Testis (tissue), 3 donors: Measurements from ENCODE around the gene STAT3. TPM values are rescaled to one million over a fixed set of nuclear protein-coding genes. Genes with fewer than 3 reads are reported as not detected.

Experiments
- DNase-seq: peaks from one replicate; pipeline ENCODE4 v3.0.0-alpha.2; 2019
- H3K27ac ChIP-seq, 2 donors: fragments of 200-600 bp; sonication (generic); one replicate each; pipeline ENCODE4 v1.5.1; 2019
- H3K27me3 ChIP-seq: fragments of 200-600 bp; sonication (generic); one replicate; pipeline ENCODE4 v1.5.1; 2019
- H3K36me3 ChIP-seq: fragments of 200-600 bp; sonication (generic); one replicate; pipeline ENCODE4 v1.5.1; 2017; ENCODE audit warnings: low read depth; ENCODE audit errors: missing control alignments
- H3K4me1 ChIP-seq: fragments of 200-600 bp; sonication (generic); one replicate; pipeline ENCODE4 v1.5.1; 2019
- H3K4me3 ChIP-seq, 2 donors: fragments of 200-600 bp; sonication (generic); one replicate each; pipeline ENCODE4 v1.5.1; 2017 to 2019
- H3K9me3 ChIP-seq: fragments of 200-600 bp; sonication (generic); one replicate; pipeline ENCODE4 v1.5.1; 2017
- POLR2A ChIP-seq: fragments of 450-650 bp; IDR thresholded peaks from one replicate; pipeline ENCODE4 v1.6.1; 2017; ENCODE audit warnings: antibody characterized with exemption, mild to moderate bottlenecking, moderate library complexity
- WGBS, 2 donors: methylation state at CpG; one replicate each; pipeline ENCODE4 v1.1.5; 2018; 5-methylcytosine and 5-hydroxymethylcytosine counted together
- intact Hi-C: fragments of 100-400 bp; cut with DNase I; formaldehyde crosslinking; loops from one replicate; pipeline ENCODE4 v1.15.1; 2023; ENCODE audit warnings: low total_unique reads
- polyA plus RNA-seq: library from polyadenylated mRNA; stranded (reverse); fragments of 350-450 nt; fragmentation: Illumina TruSeq; extraction: RNeasy Lipid Tissue Mini Kit (QIAGEN cat#74804); gene quantifications from one replicate; pipeline ENCODE4 v1.2.3, GENCODE V29; 2014; ENCODE audit warnings: low read depth, low replicate concordance; ENCODE audit not compliant: insufficient read depth
- total RNA-seq, 2 donors: library from RNA; depleted of rRNA; stranded (reverse); fragments of >200 nt; gene quantifications; one replicate each; pipeline ENCODE4 v1.2.3, GENCODE V29; 2016
- TF ChIP-seq, protein P1 (sequence below), 3 experiments: fragments of 450-650 bp in 2 of 3; fragments of 200-600 bp in 1 of 3; sonication (generic) in 1 of 3; IDR thresholded peaks; one replicate each; pipeline ENCODE4 v1.5.1; 2016 to 2019; ENCODE audit warnings: antibody characterized with exemption in 3 of 3, mild to moderate bottlenecking in 2 of 3, moderate library complexity in 1 of 3

Gene STAT3
- total and polyA plus RNA-seq, 3 donors from 2014 or later = 69.5 to 117 (median 107) TPM

DNA sequence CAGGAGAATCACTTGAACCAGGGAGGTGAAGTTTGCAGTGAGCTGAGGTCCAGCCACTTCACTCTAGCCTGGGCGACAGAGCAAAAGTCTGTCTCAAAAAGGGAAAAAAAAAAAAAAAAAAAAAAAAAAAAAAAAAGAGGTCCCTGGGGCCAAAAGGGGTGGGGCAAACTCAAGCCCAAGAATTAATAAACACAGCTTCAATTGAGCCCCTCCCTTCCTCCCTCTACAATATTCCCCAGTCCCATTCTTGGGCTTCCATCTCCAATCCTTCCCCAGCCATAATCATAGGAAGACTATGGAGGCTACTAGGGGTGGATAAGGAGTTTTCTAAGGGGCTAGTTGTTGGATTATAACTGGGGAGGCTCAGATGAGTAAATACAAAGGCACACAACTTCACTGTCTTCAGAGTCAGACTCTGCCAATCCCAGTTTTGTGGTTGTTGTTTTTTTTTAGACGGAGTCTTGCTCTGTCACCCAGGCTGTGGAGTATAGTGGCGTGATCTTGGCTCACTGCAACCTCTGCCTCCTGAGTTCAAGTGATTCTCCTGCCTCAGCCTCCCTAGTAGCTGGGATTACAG is 25.3 kb upstream of the STAT3 start:
- no peak overlapping the region for H3K4me3 ChIP-seq
- H3K9me3 ChIP-seq = no peaks in the 10 kb centered on the region

DNA sequence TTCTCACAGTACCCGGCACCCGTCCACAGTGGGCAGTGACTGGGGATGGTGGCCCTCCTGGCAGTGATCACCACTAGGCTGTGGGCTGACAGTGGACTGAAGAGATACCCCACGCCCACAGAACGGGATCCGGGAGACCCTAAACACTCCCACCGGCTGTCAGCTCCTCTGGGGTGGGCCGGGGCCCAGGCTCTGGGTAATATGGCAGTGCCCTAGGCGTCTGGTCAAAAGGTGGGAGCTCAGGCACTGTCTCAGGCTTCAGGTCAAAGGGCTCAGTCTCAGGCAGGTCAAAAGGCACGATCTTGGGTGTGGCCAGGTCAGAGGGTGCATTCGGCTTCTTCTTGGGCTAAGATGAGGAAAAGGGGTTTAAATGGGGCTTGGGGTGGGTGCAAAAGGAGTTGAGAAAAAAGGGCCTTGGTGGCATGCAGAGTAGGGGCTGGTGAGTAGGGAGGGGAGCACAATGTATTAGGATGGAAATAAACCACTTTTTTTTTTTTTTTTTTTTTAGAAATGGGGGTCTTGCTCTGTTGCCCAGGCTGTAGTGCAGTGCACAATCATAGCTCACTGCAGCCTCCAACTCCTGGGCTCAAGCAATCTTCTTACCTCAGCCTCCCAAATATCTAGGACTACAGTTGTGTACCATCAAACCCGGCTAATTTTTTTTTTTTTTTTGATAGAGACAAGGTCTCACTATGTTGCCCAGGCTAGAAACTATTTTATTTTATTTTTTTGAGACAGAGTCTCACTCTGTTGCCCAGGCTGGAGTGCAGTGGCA is 23.9 kb upstream of the STAT3 start:
- TF ChIP-seq POLR2A = no peak
- TF ChIP-seq, protein P1, sequence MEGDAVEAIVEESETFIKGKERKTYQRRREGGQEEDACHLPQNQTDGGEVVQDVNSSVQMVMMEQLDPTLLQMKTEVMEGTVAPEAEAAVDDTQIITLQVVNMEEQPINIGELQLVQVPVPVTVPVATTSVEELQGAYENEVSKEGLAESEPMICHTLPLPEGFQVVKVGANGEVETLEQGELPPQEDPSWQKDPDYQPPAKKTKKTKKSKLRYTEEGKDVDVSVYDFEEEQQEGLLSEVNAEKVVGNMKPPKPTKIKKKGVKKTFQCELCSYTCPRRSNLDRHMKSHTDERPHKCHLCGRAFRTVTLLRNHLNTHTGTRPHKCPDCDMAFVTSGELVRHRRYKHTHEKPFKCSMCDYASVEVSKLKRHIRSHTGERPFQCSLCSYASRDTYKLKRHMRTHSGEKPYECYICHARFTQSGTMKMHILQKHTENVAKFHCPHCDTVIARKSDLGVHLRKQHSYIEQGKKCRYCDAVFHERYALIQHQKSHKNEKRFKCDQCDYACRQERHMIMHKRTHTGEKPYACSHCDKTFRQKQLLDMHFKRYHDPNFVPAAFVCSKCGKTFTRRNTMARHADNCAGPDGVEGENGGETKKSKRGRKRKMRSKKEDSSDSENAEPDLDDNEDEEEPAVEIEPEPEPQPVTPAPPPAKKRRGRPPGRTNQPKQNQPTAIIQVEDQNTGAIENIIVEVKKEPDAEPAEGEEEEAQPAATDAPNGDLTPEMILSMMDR (IDR thresholded peaks at IDR 0.05) = no peak
- no peaks in the 10 kb centered on the region for H3K9me3 ChIP-seq
- no peaks in the 10 kb centered on the region for H3K36me3 ChIP-seq
- no peak overlapping the region for H3K4me3 ChIP-seq
- H3K27me3 ChIP-seq = no peaks in the 10 kb centered on the region
- DNase-seq = no peak
- peak overlapping the region in 1 of 2 donors; percentile 77 for H3K27ac ChIP-seq
- 79 to 93% methylated on average over 7 to 11 of the region's 11 CpGs for WGBS, 2 donors
- peaks cover 32% of the 10 kb centered on the region for H3K4me1 ChIP-seq
- intact Hi-C loops = no loop called here

More for the DNA sequence above, 25.3 kb upstream of the STAT3 start:
- TF ChIP-seq, protein P1 (IDR thresholded peaks at IDR 0.05) = no peak
- TF ChIP-seq POLR2A = no peak
- Histone ChIP-seq H3K27me3 (no peaks in the 10 kb centered on the region), H3K4me1 (peaks cover 24% of the 10 kb centered on the region), H3K36me3 (no peaks in the 10 kb centered on the region), H3K27ac (peak overlapping the region in 1 of 2 donors; percentile 30)
- no peak for DNase-seq
- 77 to 86% methylated on average over 3 of the region's 3 CpGs for WGBS, 2 donors
- intact Hi-C loops = no loop called here

DNA sequence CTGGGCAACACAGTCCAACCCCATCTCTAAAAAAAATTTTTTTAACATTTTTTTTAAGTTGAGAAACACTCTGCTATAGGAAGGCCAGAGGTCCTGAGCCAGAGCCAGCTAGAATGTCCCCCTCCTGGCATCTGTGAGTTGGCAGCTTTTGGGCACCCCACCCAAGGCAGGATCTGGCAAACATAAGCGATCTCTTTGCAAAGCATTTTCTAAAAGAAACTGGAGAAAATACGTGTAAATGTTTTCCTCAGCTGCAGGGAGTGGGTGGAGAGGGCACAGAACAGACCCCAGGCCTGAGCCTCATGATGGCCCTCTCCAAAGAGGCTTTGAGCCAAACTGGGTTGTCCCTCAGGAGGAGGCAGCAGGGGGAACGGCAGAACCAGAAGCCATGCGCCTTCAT is 23.1 kb upstream of the STAT3 start:
- Histone ChIP-seq H3K4me3 (no peak overlapping the region), H3K36me3 (no peaks in the 10 kb centered on the region), H3K9me3 (no peaks in the 10 kb centered on the region), H3K27me3 (no peaks in the 10 kb centered on the region), H3K4me1 (peaks cover 39% of the 10 kb centered on the region), H3K27ac (peak overlapping the region in 1 of 2 donors; percentile 77)
- TF ChIP-seq, protein P1 (IDR thresholded peaks at IDR 0.05) = no peak
- no peak for TF ChIP-seq POLR2A
- intact Hi-C loops = no loop called here
- DNase-seq = no peak
- WGBS, 2 donors = 53 to 64% methylated on average over 4 of the region's 4 CpGs

DNA sequence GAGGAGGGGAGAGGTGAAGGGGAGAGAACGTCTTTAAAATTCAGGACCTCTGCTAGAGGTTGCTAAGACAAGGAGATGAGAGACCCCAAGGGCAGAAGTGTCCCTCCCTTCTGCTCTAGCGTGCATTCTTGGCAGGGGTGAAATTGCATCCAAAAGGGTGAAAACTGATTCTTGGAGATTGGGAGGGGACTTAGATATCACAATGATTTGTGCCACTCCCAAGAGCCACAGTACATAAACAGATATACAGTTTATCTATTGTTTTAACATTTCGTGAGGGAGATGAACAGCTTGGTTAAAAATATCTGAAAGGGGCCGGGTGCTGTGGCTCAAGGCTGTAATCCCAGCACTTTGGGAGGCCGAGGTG is 22.1 kb upstream of the STAT3 start:
- 49% methylated on average over 5 of the region's 5 CpGs for WGBS, 2 donors
- Histone ChIP-seq H3K4me1 (peaks cover 40% of the 10 kb centered on the region), H3K27me3 (no peaks in the 10 kb centered on the region), H3K4me3 (no peak overlapping the region), H3K27ac (peak overlapping the region; percentile 68 to 76), H3K9me3 (no peaks in the 10 kb centered on the region), H3K36me3 (no peaks in the 10 kb centered on the region)
- no peak for DNase-seq
- no peak for TF ChIP-seq POLR2A
- TF ChIP-seq, protein P1 (IDR thresholded peaks at IDR 0.05) = no peak
- intact Hi-C loops = no loop called here
